Heart left ventricle (tissue), 16 donors: ENCODE results near the gene SSBP4. TPM values are rescaled to one million over a fixed set of nuclear protein-coding genes. Genes with fewer than 3 reads are reported as not detected.
A peak's percentile ranks its signal among the peaks of the same experiment; 100 is the strongest.

ENCODE experiments used
- ATAC-seq, 4 donors: fragments of 200-7000 bp; cut with Tn5 transposase; one replicate each; pipeline ENCODE4 v1.9.1; 2020 to 2022; ENCODE audit warnings: moderate library complexity in 4 of 4, mild to moderate bottlenecking in 3 of 4, moderate number of reproducible peaks in 1 of 4
- DNase-seq, 5 donors: peaks; one replicate each; pipeline ENCODE4 v3.0.0-alpha.2; 2020
- H3K27ac ChIP-seq, 12 donors: fragments of 200-600 bp; sonication (generic) in 4 of 12; one replicate each; pipeline versions ENCODE4 v1.5.0 to v1.8.0; 2016 to 2022; ENCODE audit warnings: mild to moderate bottlenecking in 2 of 12
- H3K27me3 ChIP-seq, 9 donors: fragments of 200-600 bp; sonication (generic) in 2 of 9; one replicate each; pipeline versions ENCODE4 v1.5.1 to v1.8.0; 2016 to 2022; ENCODE audit warnings: mild to moderate bottlenecking in 3 of 9
- H3K36me3 ChIP-seq, 9 donors: fragments of 200-600 bp; sonication (generic) in 2 of 9; one replicate each; pipeline versions ENCODE4 v1.5.0 to v1.8.0; 2018 to 2022; ENCODE audit warnings: mild to moderate bottlenecking in 2 of 9
- H3K4me1 ChIP-seq, 12 donors: fragments of 200-600 bp; sonication (generic) in 4 of 12; one replicate each; pipeline versions ENCODE4 v1.5.0 to v1.8.0; 2016 to 2022; ENCODE audit warnings: mild to moderate bottlenecking in 3 of 12
- H3K4me3 ChIP-seq, 12 donors: fragments of 200-600 bp; sonication (generic) in 4 of 12; one replicate each; pipeline versions ENCODE4 v1.5.0 to v1.8.0; 2017 to 2022; ENCODE audit warnings: mild to moderate bottlenecking in 9 of 12, moderate library complexity in 4 of 12
- H3K9me3 ChIP-seq, 12 donors: fragments of 200-600 bp; sonication (generic) in 4 of 12; one replicate each; pipeline versions ENCODE4 v1.5.0 to v1.8.0; 2016 to 2022; ENCODE audit warnings: mild to moderate bottlenecking in 1 of 12
- POLR2A ChIP-seq, 2 donors: fragments of 450-650 bp; IDR thresholded peaks; one replicate each; pipeline ENCODE4 v1.6.1; 2017; ENCODE audit warnings: antibody characterized with exemption in 2 of 2, mild to moderate bottlenecking in 2 of 2, moderate library complexity in 2 of 2
- WGBS, 4 donors: extraction: QIAGEN DNeasy Blood & Tissue Kit in 2 of 4; methylation state at CpG; one replicate each; pipeline versions ENCODE4 v1.1.5 to v1.1.7; 2013 to 2018; 5-methylcytosine and 5-hydroxymethylcytosine counted together
- intact Hi-C, 10 donors: fragments of 100-400 bp; cut with DNase I; formaldehyde crosslinking; loops; one replicate each; pipeline versions ENCODE4 v1.11.1 to v1.14.2; 2022
- polyA plus RNA-seq, 2 donors: library from polyadenylated mRNA; stranded (reverse); fragments of 200-250 nt; gene quantifications; one replicate each; pipeline ENCODE4 v1.2.3, GENCODE V29; 2013
- total RNA-seq, 9 donors: library from RNA; depleted of rRNA in 2 of 9; stranded (reverse); fragments of >200 nt in 2 of 9; fragmentation: NEBNext Ultra II Directional in 3 of 9; extraction: Animal tissue kit (Norgen Biotek cat#: 25700) in 3 of 9; gene quantifications; one replicate each; pipeline versions ENCODE4 v1.1.0 to v1.2.4, GENCODE V29; 2016 to 2023
- TF ChIP-seq, protein P1 (sequence below), 12 donors: fragments of 200-600 bp; sonication (generic) in 4 of 12; IDR thresholded peaks; one replicate each; pipeline versions ENCODE4 v1.5.0 to v1.8.0; 2018 to 2022; ENCODE audit warnings: antibody characterized with exemption in 12 of 12, mild to moderate bottlenecking in 5 of 12
- donor health status: ischemic (EF 13 %, LVEDD 7.1; RV severe dilation, severe dysfunction).
- donor health status: healthy with polysubstance abuse.
- donor health status: DM: no; HTN: yes; CAD: no.
- donor health status: DM: no; HTN: no; CAD: no.
- donor health status: ischemic (EF 25% LVEDD 6.9; RV normal size, moderate dysfunction).
- donor health status: ischemic (EF 25% LVEDD 5.7; RV mildly dilated, moderate dysfunction).
- donor health status: healthy.
- donor health status: DM: yes; HTN: yes; CAD: no.
- donor health status: ischemic (EF 35%, LVEDD 5.7; RV mildly dilated, moderate dysfunction).
- donor health status: nonischemic (EF 11% LVEDD 7.7; RV severe dilation, severe dysfunction).
- donor health status: DM: yes; HTN: yes; CAD: no.
- donor health status: PGD.
- donor health status: ischemic (EF 29% LVEDD 5.4; RV normal size, mild dysfunction).
- donor health status: nonischemic (EF 23%, LVEDD 6.1; RV moderate dilation, normal function).

The SSBP4 gene
- total and polyA plus RNA-seq, 11 donors: 23.5 to 89.8 (median 29.4) TPM

DNA sequence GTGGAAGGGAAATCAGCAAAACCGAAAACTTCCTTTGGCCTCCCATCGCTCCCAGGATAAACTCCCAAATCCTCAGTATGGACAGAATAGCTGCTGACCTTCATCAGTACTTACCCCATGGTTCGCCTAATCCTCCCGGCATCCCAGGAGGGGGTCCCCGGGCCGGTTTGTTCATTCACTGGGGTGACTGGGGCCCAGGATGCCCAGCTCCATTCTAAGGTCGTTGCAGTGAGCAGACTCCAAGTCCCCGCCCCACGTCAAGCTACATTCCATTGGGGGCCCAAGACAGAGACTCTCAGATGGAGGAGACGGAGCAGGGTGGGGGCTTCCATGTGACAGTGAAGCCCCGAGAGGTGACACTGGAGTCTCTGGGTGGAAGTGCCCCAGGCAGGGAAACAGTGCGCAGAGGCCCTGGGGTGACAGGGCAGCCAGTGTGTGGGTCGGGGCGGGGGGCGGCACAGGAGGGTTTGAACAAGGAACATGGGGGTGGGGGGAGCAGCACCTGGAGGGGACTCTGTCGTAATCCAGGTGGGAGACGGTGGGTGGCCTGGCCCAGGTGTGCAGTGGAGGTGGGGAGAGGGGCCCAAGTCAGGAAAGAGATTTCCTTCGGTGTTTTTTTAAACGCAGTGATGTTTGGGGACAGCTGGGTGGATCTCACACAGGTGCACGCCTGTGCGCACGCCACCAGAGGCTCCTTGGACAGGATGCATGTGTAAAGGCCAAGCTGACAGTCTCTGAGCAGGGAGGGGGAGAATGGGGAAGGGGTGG is 5.1 kb downstream of the SSBP4 start:
- ATAC-seq: no peak
- H3K36me3 ChIP-seq: no peaks in the 10 kb centered on the region
- no peak for DNase-seq
- H3K4me1 ChIP-seq: peaks cover 14 to 88% (median 61%) of the 10 kb centered on the region in 12 donors
- H3K9me3 ChIP-seq: no peaks in the 10 kb centered on the region
- H3K27me3 ChIP-seq: no peaks in the 10 kb centered on the region
- TF ChIP-seq, protein P1, sequence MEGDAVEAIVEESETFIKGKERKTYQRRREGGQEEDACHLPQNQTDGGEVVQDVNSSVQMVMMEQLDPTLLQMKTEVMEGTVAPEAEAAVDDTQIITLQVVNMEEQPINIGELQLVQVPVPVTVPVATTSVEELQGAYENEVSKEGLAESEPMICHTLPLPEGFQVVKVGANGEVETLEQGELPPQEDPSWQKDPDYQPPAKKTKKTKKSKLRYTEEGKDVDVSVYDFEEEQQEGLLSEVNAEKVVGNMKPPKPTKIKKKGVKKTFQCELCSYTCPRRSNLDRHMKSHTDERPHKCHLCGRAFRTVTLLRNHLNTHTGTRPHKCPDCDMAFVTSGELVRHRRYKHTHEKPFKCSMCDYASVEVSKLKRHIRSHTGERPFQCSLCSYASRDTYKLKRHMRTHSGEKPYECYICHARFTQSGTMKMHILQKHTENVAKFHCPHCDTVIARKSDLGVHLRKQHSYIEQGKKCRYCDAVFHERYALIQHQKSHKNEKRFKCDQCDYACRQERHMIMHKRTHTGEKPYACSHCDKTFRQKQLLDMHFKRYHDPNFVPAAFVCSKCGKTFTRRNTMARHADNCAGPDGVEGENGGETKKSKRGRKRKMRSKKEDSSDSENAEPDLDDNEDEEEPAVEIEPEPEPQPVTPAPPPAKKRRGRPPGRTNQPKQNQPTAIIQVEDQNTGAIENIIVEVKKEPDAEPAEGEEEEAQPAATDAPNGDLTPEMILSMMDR (IDR thresholded peaks at IDR 0.05): no peak
- no peak for TF ChIP-seq POLR2A (IDR thresholded peaks at IDR 0.05)
- peak overlapping the region in 6 of 12 donors; percentile 5 to 98 (median 38) for H3K27ac ChIP-seq
- WGBS, 4 donors: 77 to 81% (median 79%) methylated on average over 22 of the region's 22 CpGs
- intact Hi-C loops: no loop called here
- H3K4me3 ChIP-seq: no peak overlapping the region

DNA sequence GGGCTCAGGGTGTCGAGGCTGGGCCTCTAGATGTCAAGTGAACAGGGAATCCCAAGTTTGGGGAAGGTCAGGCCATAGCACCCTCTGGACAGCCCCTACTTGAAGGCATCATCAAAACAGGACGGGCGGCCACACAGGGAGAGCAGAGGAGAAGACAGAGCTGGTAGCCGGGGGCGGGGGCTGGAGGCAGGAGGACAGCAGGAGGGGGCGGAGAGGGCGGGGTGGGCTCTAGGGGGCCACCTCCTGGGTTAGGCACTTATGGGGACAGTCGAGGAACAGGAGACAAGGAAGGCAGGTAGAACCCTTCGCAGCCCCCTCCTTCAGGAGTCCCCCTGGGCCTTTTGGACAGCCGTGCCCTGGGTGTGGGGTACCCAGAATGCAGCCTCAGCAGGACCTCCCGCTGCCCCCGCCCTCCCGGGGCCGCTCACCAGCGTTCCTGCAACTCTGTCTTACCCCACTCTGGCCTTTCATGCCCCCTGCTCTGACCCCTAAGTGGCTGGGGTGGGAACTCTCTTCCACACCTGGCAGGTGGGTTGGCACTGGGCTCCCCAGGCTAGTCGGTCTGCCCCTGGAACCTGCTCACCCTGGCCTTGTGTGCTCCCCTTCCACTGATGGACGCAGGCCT is 5.8 kb downstream of the SSBP4 start:
- H3K36me3 ChIP-seq: no peaks in the 10 kb centered on the region
- no peak for DNase-seq
- no peak for TF ChIP-seq POLR2A (IDR thresholded peaks at IDR 0.05)
- TF ChIP-seq, protein P1 (IDR thresholded peaks at IDR 0.05): no peak
- H3K4me3 ChIP-seq: no peak overlapping the region
- no peaks in the 10 kb centered on the region for H3K27me3 ChIP-seq
- peak overlapping the region in 6 of 12 donors; percentile 51 to 78 (median 73) for H3K27ac ChIP-seq
- peaks cover 18 to 90% (median 67%) of the 10 kb centered on the region in 12 donors for H3K4me1 ChIP-seq
- no peak for ATAC-seq
- WGBS, 4 donors: 86 to 89% (median 88%) methylated on average over 16 to 17 of the region's 17 CpGs
- intact Hi-C loops: no loop called here
- H3K9me3 ChIP-seq: no peaks in the 10 kb centered on the region

DNA sequence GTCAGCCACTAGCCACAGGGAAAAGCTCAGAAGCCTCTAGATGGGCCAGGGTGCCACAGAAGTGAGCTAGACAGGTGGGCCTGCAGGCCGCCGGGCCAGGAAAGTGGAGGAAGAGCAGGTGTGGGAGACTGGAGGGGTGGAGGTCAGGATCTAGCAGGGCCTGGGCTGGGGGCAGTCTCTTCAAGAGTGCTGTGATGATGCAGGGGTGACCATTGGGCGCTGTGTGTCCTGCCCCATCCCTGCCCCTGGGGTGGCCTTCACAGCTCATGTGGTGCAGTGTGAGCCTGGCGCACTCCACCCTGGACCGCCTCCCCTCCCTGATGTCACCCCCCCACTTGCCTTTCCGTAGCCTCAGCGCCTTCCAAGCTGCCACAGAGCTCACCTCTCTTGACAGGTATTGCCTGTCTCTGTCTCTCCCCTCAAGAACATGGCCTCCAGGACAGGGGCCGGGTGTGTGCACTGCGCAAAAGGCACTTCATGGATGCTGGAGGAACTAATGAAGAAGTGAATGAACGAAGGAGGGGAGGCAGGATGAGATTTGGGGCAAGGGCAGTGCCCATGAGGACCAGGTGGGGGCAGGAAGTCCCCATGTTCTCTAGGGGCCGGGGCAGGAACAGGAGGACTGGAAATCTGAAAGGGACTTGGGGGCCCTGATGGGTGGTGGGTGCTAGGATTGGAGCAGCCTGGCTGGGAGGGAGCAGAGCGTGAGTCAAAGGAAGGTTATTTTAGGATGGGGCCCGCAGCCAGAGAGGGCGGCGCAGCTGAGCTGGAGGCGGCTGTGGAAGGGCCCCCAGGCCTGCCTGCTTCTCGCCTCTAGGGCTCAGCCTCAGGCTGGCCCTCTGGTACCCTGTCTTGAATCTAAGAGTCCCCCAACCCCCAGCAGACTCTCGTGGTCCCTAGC is 6.6 kb downstream of the SSBP4 start:
- DNase-seq (peak in 4 of 5 donors; percentile 74 to 82 (median 78)), ATAC-seq (peak; percentile 57 to 77 (median 70))
- peaks cover 18 to 88% (median 65%) of the 10 kb centered on the region in 12 donors for H3K4me1 ChIP-seq
- peaks cover 0 to 4% (median 0%) of the 10 kb centered on the region in 9 donors for H3K36me3 ChIP-seq
- peak overlapping the region in 11 of 12 donors; percentile 20 to 78 (median 70) for H3K27ac ChIP-seq
- H3K4me3 ChIP-seq: no peak overlapping the region
- no peaks in the 10 kb centered on the region for H3K9me3 ChIP-seq
- no peaks in the 10 kb centered on the region for H3K27me3 ChIP-seq
- TF ChIP-seq, protein P1 (IDR thresholded peaks at IDR 0.05): peak in 3 of 12 donors; percentile 15 to 29 (median 26)
- no peak for TF ChIP-seq POLR2A (IDR thresholded peaks at IDR 0.05)
- intact Hi-C loops: no loop called here
- WGBS, 4 donors: 35 to 44% (median 40%) methylated on average over 15 to 18 of the region's 18 CpGs
